Measurements from ENCODE around the gene TMEM175.

The TMEM175 gene

DNA sequence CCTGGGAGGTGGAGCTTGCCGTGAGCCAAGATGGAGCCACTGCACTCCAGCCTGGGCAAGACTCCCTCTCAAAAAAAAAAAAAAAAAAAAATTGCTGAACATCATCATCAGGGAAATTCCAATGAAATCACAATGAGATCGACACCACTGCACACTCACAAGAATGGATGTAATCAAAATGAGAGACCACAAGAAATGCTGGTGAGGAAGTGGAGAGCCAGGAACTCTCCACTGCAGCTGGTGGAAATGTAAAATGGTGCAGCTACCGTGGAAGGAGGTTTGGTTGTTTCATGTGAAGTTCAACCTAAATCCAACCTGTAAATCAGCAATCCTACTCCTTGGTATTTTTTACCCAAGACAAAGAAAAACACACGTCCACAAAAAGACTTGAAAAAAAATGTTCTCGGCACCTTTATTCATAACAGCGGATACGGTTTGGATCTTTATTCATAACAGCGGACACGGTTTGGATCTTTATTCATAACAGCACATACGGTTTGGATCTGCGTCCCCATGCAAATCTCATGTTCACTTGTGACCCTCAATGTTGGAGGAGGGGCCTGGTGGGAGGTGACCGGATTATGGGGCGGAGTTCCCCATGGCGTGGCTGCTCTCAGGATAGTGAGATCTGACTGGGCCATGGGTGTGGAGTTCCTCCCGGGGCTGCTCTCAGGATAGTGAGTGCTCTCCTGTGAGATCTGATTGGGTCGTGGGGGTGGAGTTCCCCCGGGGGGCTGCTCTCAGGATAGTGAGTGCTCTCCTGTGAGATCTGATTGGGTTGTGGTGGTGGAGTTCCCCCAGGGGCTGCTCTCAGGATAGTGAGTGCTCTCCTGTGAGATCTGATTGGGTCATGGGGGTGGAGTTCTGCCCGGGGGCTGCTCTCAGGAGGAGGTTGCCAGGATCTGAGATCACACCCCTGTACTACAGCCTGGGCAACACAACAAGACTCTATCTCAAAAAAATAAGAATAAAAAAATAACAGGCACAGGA, 7.9 kb upstream of the TMEM175 start:
- ATAC-seq, result no peak
- TF ChIP-seq TCF4 (CRISPR knock-in tag; IDR thresholded peaks at IDR 0.05; ENCODE audit: borderline replicate concordance) (no peak), ZNF565 (CRISPR knock-in tag; conservative IDR thresholded peaks at IDR 0.05; ENCODE audit: low read depth) (no peak), ZC3H10 (CRISPR knock-in tag; IDR thresholded peaks at IDR 0.05) (no peak), ISL1 (CRISPR knock-in tag; IDR thresholded peaks at IDR 0.05) (no peak), SNAI2 (CRISPR knock-in tag; IDR thresholded peaks at IDR 0.05) (no peak), CSDC2 (CRISPR knock-in tag; IDR thresholded peaks at IDR 0.05) (no peak), POU6F1 (CRISPR knock-in tag; IDR thresholded peaks at IDR 0.05; ENCODE audit: borderline replicate concordance, low read depth) (no peak), CREB5 (CRISPR knock-in tag; IDR thresholded peaks at IDR 0.05; ENCODE audit: low read depth) (no peak), ZFP3 (CRISPR knock-in tag; IDR thresholded peaks at IDR 0.05) (no peak), PPARA (CRISPR knock-in tag; IDR thresholded peaks at IDR 0.05; ENCODE audit: borderline replicate concordance) (no peak), ARNTL (CRISPR knock-in tag; IDR thresholded peaks at IDR 0.05; ENCODE audit: borderline replicate concordance, low read depth) (no peak), ZFP30 (CRISPR knock-in tag; IDR thresholded peaks at IDR 0.05) (no peak)

DNA sequence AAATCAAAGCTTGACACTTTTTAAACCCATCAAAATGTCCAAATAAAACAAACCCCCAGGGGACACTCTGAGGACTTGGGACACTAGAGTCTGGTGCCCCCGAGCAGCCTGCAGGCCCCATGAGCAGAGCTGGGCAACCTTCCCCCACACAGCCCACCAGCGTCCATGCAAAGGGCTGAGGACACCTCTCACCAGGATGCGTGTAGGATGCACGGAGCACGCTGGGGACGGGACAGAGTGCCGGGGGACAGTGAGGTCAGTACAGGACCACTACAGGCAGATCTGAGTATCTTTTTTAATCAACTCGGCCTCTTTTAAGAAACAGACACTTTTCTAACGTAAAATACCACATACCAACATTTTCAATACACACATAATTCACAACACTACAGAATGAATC, 7.1 kb upstream of the TMEM175 start:
- ATAC-seq, result no peak

More for the DNA sequence above, 7.1 kb upstream of the TMEM175 start:
- TF ChIP-seq ZNF8 (CRISPR knock-in tag; IDR thresholded peaks at IDR 0.05) (no peak), TOX (CRISPR knock-in tag; IDR thresholded peaks at IDR 0.05; ENCODE audit: borderline replicate concordance) (no peak), ZC3H10 (CRISPR knock-in tag; IDR thresholded peaks at IDR 0.05) (no peak), POU6F1 (CRISPR knock-in tag; IDR thresholded peaks at IDR 0.05; ENCODE audit: borderline replicate concordance, low read depth) (no peak), OSR1 (CRISPR knock-in tag; IDR thresholded peaks at IDR 0.05) (no peak), ISL1 (CRISPR knock-in tag; IDR thresholded peaks at IDR 0.05) (no peak), TCF4 (CRISPR knock-in tag; IDR thresholded peaks at IDR 0.05; ENCODE audit: borderline replicate concordance) (no peak), RARB (CRISPR knock-in tag; IDR thresholded peaks at IDR 0.05) (no peak), ZFP30 (CRISPR knock-in tag; IDR thresholded peaks at IDR 0.05) (no peak), PPARA (CRISPR knock-in tag; IDR thresholded peaks at IDR 0.05; ENCODE audit: borderline replicate concordance) (no peak), CREB5 (CRISPR knock-in tag; IDR thresholded peaks at IDR 0.05; ENCODE audit: low read depth) (no peak), BACH2 (CRISPR knock-in tag; IDR thresholded peaks at IDR 0.05; ENCODE audit: borderline replicate concordance) (no peak), ZFP3 (CRISPR knock-in tag; IDR thresholded peaks at IDR 0.05) (no peak)
- TF ChIP-seq, protein P1, sequence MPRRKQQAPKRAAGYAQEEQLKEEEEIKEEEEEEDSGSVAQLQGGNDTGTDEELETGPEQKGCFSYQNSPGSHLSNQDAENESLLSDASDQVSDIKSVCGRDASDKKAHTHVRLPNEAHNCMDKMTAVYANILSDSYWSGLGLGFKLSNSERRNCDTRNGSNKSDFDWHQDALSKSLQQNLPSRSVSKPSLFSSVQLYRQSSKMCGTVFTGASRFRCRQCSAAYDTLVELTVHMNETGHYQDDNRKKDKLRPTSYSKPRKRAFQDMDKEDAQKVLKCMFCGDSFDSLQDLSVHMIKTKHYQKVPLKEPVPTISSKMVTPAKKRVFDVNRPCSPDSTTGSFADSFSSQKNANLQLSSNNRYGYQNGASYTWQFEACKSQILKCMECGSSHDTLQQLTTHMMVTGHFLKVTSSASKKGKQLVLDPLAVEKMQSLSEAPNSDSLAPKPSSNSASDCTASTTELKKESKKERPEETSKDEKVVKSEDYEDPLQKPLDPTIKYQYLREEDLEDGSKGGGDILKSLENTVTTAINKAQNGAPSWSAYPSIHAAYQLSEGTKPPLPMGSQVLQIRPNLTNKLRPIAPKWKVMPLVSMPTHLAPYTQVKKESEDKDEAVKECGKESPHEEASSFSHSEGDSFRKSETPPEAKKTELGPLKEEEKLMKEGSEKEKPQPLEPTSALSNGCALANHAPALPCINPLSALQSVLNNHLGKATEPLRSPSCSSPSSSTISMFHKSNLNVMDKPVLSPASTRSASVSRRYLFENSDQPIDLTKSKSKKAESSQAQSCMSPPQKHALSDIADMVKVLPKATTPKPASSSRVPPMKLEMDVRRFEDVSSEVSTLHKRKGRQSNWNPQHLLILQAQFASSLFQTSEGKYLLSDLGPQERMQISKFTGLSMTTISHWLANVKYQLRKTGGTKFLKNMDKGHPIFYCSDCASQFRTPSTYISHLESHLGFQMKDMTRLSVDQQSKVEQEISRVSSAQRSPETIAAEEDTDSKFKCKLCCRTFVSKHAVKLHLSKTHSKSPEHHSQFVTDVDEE (CRISPR knock-in tag; IDR thresholded peaks at IDR 0.05), result no peak

Measured in SK-N-SH treated with all-trans-retinoic acid at 6 μM for 48 hours (cell line).